HG02943 (cell line): ENCODE data around the gene PPIE.

Experiments
- ATAC-seq: cut with Tn5 transposase; IDR thresholded peaks from one replicate; pipeline ENCODE4 v1.9.1; 2021; ENCODE audit warnings: mild to moderate bottlenecking, low read depth, moderate library complexity; ENCODE audit not compliant: unreplicated experiment

Gene PPIE

GRCh38 chr1:39720094-39720999 is 18.3 kb upstream of the PPIE start:
- no peak for ATAC-seq

GRCh38 chr1:39721664-39722063 is 17.0 kb upstream of the PPIE start:
- ATAC-seq, result no peak

GRCh38 chr1:39722495-39722894 is 16.2 kb upstream of the PPIE start:
- ATAC-seq, result no peak

- no peak for ATAC-seq
Measured at GRCh38 chr1:39726600-39726999, 12.1 kb upstream of the PPIE start.

GRCh38 chr1:39727221-39727931 is 11.3 kb upstream of the PPIE start:
- no peak for ATAC-seq

- no peak for ATAC-seq
Measured at GRCh38 chr1:39727932-39728317, 10.8 kb upstream of the PPIE start.

- no peak for ATAC-seq
Measured at GRCh38 chr1:39729030-39729429, 9.7 kb upstream of the PPIE start.

- no peak for ATAC-seq
Measured at GRCh38 chr1:39729842-39730241, 8.8 kb upstream of the PPIE start.

- no peak for ATAC-seq
Measured at GRCh38 chr1:39732730-39733129, 6.0 kb upstream of the PPIE start.

GRCh38 chr1:39733161-39733560 is 5.5 kb upstream of the PPIE start:
- no peak for ATAC-seq

- ATAC-seq, result no peak
Measured at GRCh38 chr1:39735731-39736130, 3.0 kb upstream of the PPIE start.

- ATAC-seq, result no peak
Measured at GRCh38 chr1:39737546-39738169, 1.0 kb upstream of the PPIE start.

GRCh38 chr1:39745016-39745670 is 6.5 kb downstream of the PPIE start:
- ATAC-seq, result no peak

GRCh38 chr1:39751595-39751994 is 12.9 kb downstream of the PPIE start:
- no peak for ATAC-seq

- ATAC-seq, result no peak
Measured at GRCh38 chr1:39752703-39753102, 14.0 kb downstream of the PPIE start.

- no peak for ATAC-seq
Measured at GRCh38 chr1:39753132-39754025, 14.7 kb downstream of the PPIE start.

GRCh38 chr1:39754026-39754570 is 15.4 kb downstream of the PPIE start:
- no peak for ATAC-seq

GRCh38 chr1:39754906-39755504 is 16.3 kb downstream of the PPIE start:
- ATAC-seq, result no peak

GRCh38 chr1:39755965-39756659 is 17.4 kb downstream of the PPIE start:
- no peak for ATAC-seq
